Non-pigmented ciliary epithelial cell (primary cell): ENCODE results near the gene TOX3.
A peak's percentile ranks its signal among the peaks of the same experiment; 100 is the strongest.

Experiments used
- DNase-seq: peaks from one replicate; pipeline ENCODE4 v3.0.0-alpha.2; 2010; ENCODE audit warnings: low read depth

Gene TOX3

DNA sequence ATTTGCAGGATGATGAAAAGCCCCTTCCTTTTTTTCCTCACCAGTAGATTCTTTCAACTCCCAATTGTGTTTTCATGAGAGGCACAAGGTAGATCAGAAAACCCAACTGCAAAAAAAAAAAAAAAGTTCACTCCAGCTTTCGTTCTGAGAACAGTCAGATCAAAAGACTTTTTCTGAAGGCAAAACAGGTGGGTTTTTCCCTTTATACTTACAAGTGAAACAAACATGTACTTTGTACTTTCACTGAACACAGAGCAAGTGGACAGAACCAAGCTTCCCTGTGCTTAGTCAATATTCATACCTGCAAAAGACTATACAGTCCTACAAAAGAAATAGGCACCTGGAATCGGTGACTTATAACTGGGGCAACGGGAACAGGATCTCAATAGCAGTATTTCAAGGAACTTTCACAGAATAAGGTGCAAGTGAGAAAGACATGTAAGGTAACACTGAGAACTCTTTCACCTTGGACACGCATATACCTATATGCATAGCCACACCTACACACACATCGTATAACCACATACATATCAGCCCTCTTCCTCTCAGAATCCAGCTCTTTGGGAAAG lies 54.1 kb downstream of the TOX3 start:
- DNase-seq, result no peak

DNA sequence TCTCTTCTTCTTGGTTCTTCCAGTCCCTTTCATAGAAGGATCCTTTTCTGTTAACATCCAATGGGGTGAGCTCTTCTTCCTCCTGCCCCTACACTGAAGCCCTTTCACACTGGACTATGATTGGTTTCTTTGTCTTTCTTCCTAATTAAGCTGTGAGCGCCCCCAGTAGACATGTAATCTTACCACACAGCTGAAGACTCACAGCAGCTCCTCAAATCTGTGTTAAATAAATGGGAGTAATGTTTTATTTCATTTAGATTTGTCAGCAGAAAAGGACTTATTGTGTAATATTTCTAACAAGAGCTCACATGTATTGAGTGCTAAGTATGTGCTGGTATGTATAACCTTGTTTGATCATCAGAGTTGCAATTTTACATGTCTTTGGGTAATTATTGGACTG lies 55.7 kb downstream of the TOX3 start:
- DNase-seq, result no peak

DNA sequence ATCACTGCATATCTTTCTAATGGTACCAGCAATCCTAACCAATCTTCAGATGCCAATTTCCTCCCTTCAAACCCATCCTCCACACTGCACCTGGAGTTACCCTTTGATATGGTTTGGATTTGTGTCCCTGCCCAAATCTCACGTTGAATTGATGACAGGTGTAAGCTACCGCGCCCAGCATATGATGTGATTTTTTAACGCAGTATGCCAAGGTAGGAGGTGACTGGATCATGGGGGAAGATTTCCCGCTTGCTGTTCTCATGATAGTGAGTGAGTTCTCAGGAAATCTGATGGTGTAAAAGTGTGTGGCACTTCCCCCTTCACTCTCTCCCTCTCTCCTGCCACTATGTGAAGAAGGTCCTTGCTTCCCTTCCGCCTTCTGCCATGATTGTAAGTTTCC lies 57.0 kb downstream of the TOX3 start:
- DNase-seq, result no peak

DNA sequence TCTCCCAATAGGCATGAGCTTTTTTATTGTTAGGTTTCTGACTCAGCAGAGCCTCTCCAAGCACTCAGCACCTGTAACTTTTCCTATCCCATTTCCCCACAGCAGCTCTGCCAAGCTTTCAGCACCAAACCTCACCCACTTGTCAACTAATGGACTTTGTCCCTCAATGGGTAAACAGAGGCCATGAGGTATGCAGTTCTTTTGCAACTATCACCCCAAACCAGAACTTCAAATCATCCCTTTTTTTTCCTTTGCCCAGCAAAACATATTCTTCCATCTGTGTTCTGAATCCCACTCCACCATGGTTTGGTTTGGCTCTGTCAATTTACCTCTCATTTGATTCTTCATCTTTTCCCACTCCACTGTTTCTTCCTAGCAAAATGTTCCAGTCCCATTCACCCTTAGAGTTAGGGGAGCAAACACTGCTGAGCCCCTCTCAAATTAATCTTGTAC lies 58.1 kb downstream of the TOX3 start:
- no peak for DNase-seq

DNA sequence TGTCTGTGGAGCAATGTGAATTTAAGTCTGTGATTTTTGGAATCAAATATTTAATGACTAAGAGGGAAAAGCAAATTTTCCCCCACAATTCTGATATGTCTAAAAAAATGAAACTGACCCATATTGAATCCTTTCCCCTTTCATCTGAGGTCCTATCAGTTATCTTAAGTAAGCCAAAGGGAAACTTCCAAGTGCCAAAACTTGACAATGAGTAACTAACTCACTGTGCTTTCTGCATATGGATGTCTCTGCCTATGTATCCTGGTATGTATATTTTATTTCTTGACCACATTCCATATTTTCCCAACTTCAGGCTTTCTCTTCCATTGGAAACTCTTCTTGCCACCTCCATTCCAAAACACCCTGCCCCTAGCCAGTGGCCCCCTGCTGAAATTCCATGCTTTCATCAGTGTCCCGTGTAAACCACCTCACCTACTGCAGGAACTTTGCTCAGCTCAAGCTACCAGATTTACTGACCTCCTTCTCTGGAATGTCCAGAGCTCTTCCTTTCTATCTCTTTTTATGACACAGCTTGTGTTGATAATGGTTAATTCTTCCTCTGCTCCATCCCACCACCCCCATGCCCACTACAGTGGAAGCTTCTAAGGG lies 59.0 kb downstream of the TOX3 start:
- no peak for DNase-seq

DNA sequence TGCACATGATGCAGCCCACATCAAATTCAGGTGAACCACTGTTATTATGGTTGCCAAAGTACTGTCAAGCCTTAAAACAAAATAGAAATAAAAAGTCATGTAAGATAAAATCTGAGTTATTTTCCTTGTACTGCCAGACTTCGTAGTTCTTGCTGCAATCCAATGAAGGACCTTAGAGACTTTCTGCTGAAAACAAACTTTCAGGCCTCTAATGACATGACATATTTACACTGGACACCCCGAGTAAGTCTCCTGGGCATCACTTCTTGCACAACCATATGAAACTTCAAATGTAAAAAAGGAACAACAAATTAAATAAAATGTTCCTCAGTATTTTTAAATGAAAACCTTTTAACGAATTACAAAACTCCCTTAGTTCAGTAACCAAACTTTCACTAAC lies 66.7 kb downstream of the TOX3 start:
- no peak for DNase-seq

DNA sequence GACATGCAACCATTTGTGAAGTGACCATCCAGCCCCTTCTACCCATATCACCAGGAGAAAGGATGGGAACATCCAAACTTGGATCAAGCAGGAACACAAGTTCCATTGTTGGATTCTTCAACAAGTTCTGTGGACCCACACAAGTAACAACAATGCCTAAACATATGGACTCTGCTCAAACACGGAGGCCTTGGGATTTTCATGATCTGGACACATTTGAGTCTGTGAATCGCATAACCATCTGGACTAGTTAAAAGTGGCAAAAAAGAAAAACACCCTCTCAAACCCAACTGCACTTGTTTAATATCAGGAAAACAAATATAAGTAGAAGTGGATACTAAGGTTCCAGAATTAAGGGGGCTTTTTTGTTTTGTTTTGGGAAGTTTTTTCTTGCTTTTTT lies 70.8 kb downstream of the TOX3 start:
- DNase-seq, result no peak

DNA sequence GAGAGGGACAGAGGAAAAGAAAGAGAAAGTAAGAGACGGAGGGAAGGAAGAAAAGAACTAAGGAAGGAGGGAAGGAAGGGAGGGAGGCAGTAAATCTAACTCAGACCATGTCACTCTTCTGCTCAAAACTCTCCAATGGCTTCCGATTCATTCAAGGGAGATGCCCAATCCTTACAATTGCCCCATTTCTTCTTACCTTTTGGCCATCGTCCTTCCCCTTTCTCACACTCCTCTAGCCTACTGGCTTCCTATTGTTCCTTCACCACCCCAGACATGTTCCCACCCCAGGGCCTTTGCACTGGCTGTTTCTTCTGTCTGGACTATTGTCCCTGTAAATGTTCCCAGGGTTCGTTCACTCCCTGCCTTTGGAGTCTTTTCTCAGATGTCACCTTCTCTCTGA lies 72.3 kb downstream of the TOX3 start:
- DNase-seq, result no peak

DNA sequence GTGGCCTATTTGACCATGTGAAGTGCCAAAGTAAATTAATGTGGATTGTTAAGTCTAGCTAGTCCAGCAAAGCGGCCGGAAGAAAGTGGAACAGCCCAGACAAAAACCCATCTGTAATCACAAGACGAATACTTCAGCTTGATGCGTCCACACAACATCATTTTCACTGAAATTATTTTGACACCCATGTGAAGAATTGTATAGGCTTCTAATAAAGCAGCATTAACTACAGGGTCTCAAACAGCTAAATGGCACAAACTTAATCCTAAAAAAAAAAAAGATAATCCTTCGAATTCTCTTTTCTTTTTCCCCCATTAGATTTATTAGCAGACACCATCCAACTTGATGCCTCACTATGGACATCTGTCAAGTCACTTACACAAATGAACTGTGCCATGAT lies 73.8 kb downstream of the TOX3 start:
- no peak for DNase-seq

DNA sequence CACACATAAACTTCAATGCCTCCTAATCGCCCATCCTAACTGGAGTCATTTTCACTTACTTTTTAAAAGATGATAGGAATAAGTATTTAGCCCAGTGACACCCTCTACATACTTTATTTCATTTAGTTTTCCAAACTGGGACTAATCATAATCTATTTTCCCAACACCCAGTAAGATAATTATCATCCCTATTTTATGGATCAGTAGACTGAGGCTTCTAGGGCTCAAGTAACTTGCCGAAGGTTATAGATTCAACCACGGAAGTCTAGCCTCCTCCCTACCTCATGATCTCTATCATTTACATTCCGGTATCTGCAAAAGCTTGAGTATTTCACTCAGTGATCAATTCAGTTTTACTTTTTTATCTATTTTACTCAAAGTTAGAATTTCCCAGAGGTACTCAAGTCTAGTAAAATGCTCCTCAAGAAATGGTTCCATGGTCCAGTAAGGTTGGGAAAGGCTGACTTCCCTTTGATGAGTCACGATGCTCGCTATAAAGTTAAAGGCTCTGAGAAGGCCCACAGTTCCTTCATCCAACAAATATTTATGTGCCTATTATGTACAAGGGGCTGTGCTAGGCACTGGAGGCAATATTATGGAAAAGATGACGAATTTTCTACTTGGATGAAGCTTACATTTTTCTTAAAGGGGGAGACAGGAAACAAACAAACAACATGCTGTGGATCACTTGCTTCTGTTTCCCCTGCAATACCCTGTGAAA lies 75.1 kb downstream of the TOX3 start:
- DNase-seq, result no peak

DNA sequence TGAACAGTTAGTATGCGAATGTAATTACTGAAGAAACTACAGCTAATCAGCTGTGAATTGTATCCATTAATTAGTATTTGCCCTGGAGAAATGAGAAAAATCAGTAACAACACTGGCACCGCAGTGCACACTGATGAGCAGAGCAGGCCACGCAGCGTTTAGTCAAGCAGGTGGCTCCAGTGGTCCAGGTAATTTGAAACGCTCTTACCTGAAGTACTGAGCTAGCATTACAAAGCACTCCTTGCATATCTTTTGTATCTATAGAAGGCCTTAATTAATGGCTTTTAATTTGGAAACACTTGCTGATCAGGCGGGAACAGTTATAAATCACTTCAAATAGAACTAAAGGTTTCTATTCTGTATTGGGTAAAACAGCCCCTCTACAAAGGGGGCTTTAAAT lies 76.4 kb downstream of the TOX3 start:
- DNase-seq, result no peak

DNA sequence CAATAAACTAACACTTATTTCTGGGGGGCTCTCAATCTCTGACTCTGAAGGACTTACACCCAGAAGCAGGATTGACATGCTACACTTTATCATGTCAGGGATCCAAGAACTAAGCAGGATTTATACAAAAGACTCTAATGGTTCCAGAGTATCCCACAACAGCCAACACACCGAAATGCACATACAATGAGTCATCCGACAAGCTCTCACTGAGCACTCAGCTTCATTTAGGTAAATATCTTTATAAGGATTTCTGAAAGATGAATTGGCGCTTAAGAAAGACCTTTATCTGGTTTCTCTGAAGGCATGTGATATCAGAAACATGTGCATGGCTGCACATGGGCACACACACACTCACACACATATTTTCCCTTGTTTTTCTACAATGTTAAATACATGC lies 77.2 kb downstream of the TOX3 start:
- peak; percentile 17 for DNase-seq

DNA sequence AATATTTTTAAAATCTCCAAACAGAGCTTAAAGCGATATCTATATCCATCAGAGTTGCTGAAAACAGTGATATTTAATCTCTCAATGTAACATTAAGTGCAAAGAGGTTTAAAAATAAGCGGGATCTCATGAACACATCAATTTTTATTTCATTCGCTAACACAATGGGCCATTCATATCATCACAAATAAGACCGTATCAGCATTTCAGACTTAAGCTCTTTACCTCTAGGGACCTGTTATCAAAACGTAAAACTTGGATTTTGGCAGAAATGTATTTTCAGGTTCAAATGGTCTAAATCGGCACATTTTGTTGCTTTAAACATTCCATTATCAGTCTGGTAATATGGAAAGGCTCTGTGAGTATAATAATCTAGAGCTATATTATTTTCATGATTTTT lies 77.9 kb downstream of the TOX3 start:
- no peak for DNase-seq

DNA sequence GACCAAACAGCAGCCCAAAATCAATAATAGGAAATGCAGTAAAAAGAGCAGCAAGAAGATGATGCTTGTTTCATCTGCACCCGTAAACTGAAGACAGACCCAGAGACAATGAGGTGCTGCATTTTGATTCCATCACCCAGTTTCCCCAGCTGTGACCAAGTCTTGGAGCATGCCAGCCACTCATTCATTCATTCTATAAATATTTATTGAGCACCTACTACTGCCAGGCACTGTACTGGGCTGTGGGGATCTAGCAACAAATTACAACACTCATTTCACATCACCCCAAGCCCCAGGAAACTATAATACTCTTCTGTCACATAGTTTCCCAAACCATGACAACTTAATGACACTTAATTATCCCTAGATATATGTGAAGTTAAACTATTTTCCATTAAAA lies 79.2 kb downstream of the TOX3 start:
- no peak for DNase-seq

DNA sequence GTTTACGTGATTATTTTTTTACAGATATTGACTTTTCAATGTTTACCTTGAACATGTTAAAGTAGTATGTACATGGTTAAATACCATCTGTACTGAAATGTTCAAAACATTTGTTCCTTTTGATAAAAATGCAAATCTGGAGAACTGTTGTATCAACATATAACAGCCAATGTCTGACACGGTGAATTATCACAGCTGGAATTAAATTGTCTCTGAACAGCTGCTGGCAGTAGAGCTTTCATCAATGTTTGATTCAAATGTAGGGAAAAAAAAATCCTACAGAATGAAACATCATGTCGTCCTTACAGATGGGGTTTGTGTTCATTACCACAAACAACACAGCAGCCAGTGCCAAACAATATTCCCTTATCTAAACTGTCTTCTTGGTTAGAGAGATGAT lies 79.9 kb downstream of the TOX3 start:
- DNase-seq, result no peak

DNA sequence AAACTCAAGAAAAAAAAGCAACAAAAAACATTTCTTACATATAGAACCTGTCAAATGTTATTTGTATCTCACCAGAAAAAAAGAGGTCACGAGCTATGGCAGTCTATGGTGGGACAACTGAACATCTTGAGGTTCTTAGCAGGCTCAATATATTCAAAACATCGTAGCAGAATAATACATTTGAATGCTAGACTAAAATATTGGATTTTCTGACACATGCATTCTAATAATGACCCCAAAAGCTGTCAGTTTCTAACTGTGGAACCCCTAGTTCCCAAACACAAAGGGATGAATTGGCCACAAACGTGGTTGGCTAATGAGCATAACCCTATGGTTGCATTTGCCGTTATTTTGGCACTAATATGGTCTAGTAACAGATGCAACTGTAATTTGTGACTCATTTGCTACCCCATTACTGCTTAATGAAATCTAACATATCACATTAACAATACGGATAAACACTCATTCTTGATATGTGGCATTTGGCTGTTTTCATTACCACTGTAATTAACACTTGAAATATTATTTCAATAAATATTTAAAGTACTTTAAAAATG lies 81.2 kb downstream of the TOX3 start:
- no peak for DNase-seq

DNA sequence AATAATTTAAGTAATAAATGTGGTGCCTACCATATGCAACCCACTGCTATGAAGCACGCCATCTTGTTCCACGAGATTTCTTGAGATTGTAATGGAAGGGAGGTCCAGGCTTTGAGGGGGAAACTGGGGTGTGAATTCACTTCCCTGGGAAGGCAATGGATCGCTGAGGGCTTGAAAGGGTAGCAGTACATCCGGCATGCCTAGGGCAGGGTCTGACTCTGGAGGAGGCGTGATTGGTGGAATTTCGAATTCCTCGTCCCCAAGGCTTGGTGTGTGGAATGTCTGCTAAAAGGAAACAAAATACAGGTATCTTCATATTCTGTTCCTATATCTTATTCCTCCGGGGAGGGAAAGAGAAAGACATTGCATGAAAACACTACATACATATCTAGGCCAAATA lies 83.0 kb downstream of the TOX3 start:
- no peak for DNase-seq

DNA sequence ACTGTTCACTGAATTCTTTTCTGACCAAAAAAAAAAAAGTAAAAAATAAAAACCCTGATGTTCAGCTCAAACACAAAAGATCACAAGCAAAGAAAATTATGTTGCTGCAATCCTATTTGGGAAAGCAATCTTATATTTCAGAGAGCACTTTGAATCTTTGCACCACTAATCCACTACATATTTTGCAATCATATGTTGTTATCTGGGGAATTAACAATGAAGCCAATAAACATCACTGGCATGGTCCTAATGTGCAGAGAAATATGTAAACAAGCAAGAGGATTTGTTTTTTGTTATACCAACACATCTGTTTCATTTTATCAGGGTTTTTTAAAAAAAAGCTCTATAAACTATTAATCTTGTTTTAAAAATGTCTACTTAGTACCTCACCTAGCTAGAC lies 84.1 kb downstream of the TOX3 start:
- no peak for DNase-seq

DNA sequence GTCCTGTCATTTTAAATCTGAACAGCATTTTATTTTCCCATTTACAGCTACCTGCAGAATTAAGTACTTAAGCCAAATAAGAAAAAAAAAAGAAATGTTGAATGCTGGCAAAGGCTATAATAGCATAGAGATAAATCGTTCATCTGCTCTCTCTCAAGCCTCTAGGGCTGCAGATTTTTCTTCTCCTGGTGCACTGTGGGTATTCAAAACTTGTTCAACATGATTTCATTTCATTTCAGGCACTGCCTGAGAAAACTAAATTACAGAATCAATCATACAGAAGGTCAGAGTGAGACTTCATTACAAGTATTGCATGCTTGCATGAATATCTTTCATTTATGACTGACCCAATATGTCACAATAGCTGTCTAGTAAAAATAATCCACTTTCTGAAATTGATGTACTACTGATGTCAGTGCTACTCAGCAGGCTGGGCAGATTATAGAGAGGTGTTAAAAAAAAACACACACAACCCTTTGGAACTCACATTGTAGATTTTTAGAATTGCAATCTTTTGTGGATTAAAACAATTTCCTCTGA lies 86.2 kb downstream of the TOX3 start:
- no peak for DNase-seq

DNA sequence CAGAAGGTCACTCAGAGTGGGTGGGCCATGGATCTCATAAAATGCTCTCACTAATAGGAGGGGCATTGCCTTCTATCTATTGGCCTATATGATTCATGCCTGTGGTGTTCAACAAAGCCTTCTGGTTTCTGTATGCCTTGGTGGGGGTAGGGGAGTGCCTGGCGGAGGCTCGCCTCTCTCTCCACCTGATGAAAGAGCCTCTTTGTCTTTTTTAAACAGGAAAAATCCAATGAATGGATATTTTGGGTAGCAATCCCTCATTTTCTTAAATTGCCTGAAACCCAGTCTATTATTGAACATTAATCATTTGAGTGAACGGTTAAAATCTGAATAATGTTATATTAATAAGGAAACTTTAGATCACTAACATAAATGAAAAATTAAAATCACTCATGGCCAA lies 90.6 kb downstream of the TOX3 start:
- DNase-seq, result no peak

DNA sequence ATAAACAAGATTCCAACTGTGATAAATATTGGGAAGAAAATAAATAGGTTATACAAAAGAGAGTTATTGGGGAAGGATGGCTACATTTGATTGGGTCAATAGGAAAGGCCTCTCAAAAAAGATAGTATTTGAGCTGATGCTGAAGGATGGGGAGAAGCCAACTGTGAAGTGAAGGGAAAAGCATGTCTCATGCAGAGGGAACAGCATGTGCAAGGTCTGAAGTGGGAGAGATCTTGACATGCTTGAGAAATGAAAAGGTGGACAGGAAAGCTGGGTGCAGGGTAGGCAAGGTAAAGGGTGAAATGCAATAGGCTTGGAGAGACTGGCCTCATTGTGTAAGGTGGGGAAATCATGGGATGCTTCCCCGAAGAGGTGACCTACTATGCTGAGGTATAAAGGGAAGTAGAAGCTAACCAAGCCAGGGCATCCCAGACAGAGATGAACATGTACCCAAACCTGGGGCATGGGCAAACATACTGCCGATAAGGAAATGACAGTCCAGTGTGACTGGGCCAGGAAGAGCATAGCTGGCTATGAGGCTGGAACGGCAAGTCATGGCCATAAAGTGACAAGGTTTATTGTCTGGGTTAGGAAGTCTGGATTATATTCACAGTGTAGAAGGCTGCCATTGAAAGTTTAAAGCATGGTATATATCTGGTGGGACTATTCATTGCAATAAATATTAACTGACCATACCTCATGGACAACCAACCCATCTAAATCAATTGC lies 91.2 kb downstream of the TOX3 start:
- no peak for DNase-seq

DNA sequence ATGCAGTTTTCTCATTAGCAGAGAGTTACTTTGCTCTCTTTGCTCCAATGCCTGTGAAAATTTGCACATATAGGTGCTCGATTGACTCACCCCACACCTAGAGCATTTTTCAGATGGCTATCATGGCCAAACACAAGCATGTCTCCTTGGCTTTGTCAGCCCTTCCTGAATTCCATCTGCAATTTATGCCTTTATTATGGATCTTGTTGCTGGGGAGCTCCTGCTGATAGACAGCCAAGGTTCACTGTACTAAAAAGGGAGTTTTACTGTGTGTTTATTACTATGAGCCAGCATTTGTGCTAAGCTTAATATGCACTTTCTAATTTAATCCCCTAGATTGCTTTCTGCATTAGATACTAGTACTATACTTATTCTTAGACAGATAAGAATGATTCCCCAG lies 93.3 kb downstream of the TOX3 start:
- DNase-seq, result no peak
